Parathyroid adenoma (tissue), 2 donors: ENCODE data around the gene MAOA.

Experiments
- H2AFZ ChIP-seq: fragments of 300-600 bp; sonication (generic); one replicate; pipeline ENCODE4 v1.7.0; 2017; ENCODE audit warnings: antibody characterized with exemption, mild to moderate bottlenecking
- H3K27ac ChIP-seq: fragments of 300-600 bp; sonication (generic); one replicate; pipeline ENCODE4 v1.7.0; 2017
- H3K27me3 ChIP-seq: fragments of 300-600 bp; sonication (generic); one replicate; pipeline ENCODE4 v1.7.0; 2017; ENCODE audit warnings: low read length; ENCODE audit not compliant: control insufficient read depth, insufficient read depth
- H3K36me3 ChIP-seq: fragments of 300-600 bp; sonication (generic); one replicate; pipeline ENCODE4 v1.7.0; 2017; ENCODE audit warnings: low read length; ENCODE audit not compliant: control insufficient read depth, insufficient read depth
- H3K4me1 ChIP-seq: fragments of 300-600 bp; sonication (generic); one replicate; pipeline ENCODE4 v1.7.0; 2017; ENCODE audit warnings: control low read depth
- H3K4me2 ChIP-seq: fragments of 300-600 bp; sonication (generic); one replicate; pipeline ENCODE4 v1.7.0; 2017; ENCODE audit warnings: low read length
- H3K4me3 ChIP-seq: fragments of 300-600 bp; sonication (generic); one replicate; pipeline ENCODE4 v1.7.0; 2017; ENCODE audit warnings: low read depth, low read length
- H3K79me2 ChIP-seq: fragments of 300-600 bp; sonication (generic); one replicate; pipeline ENCODE4 v1.7.0; 2017; ENCODE audit warnings: control low read depth
- H3K9ac ChIP-seq: fragments of 300-600 bp; sonication (generic); one replicate; pipeline ENCODE4 v1.7.0; 2017; ENCODE audit warnings: mild to moderate bottlenecking
- H3K9me3 ChIP-seq: fragments of 300-600 bp; sonication (generic); one replicate; pipeline ENCODE4 v1.7.0; 2017; ENCODE audit warnings: low read length; ENCODE audit not compliant: control insufficient read depth
- CTCF ChIP-seq: fragments of 300-600 bp; sonication (generic); IDR thresholded peaks from one replicate; pipeline ENCODE4 v1.7.0; 2017; ENCODE audit warnings: antibody characterized with exemption, mild to moderate bottlenecking
- donor health status: primary hyperparathyroidism.

Gene MAOA

GRCh38 chrX:43716696-43717095, 60.6 kb downstream of the MAOA start:
- TF ChIP-seq CTCF: no peak
- no peaks in the 10 kb centered on the region for H3K27me3 ChIP-seq
- no peaks in the 10 kb centered on the region for H3K9me3 ChIP-seq
- no peak overlapping the region for H3K4me3 ChIP-seq
- no peak overlapping the region for H3K9ac ChIP-seq
- H3K27ac ChIP-seq: no peak overlapping the region
- no peaks in the 10 kb centered on the region for H3K36me3 ChIP-seq
- H3K4me1 ChIP-seq: no peaks in the 10 kb centered on the region
- no peak overlapping the region for H3K4me2 ChIP-seq
- H2AFZ ChIP-seq: no peak overlapping the region
- H3K79me2 ChIP-seq: no peaks in the 10 kb centered on the region

GRCh38 chrX:43717161-43717560, 61.1 kb downstream of the MAOA start:
- no peak overlapping the region for H3K4me2 ChIP-seq
- no peaks in the 10 kb centered on the region for H3K36me3 ChIP-seq
- no peak overlapping the region for H2AFZ ChIP-seq
- no peaks in the 10 kb centered on the region for H3K79me2 ChIP-seq
- no peaks in the 10 kb centered on the region for H3K4me1 ChIP-seq
- no peak overlapping the region for H3K4me3 ChIP-seq
- no peaks in the 10 kb centered on the region for H3K9me3 ChIP-seq
- H3K9ac ChIP-seq: no peak overlapping the region
- no peaks in the 10 kb centered on the region for H3K27me3 ChIP-seq
- no peak overlapping the region for H3K27ac ChIP-seq
- no peak for TF ChIP-seq CTCF

DNA sequence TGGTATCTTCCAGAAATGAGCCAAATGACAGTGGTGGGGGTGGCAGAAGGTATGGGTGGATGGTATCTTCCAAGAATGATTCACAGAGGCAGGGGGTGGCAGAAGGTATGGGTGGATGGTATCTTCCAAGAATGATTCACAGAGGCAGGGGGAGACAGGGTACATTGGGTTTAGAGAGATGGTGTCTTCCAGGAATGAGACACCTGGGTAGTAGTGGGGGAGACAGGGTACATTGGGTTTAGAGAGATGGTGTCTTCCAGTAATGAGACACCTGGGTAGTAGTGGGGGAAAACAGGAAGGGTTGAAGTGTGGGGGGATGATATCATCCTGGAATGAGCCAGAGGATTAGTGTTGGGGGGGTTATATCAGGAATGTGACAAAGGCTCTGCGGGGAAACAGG, 62.0 kb downstream of the MAOA start:
- H3K36me3 ChIP-seq: no peaks in the 10 kb centered on the region
- no peak for TF ChIP-seq CTCF
- H3K4me2 ChIP-seq: no peak overlapping the region
- H3K9ac ChIP-seq: no peak overlapping the region
- no peaks in the 10 kb centered on the region for H3K27me3 ChIP-seq
- H3K27ac ChIP-seq: no peak overlapping the region
- H3K4me3 ChIP-seq: no peak overlapping the region
- H3K4me1 ChIP-seq: no peaks in the 10 kb centered on the region
- no peaks in the 10 kb centered on the region for H3K79me2 ChIP-seq
- H3K9me3 ChIP-seq: no peaks in the 10 kb centered on the region
- no peak overlapping the region for H2AFZ ChIP-seq

GRCh38 chrX:43718546-43718945, 62.4 kb downstream of the MAOA start:
- H3K4me2 ChIP-seq: no peak overlapping the region
- no peaks in the 10 kb centered on the region for H3K36me3 ChIP-seq
- no peaks in the 10 kb centered on the region for H3K9me3 ChIP-seq
- no peak overlapping the region for H2AFZ ChIP-seq
- H3K79me2 ChIP-seq: no peaks in the 10 kb centered on the region
- no peaks in the 10 kb centered on the region for H3K4me1 ChIP-seq
- TF ChIP-seq CTCF: no peak
- no peak overlapping the region for H3K4me3 ChIP-seq
- H3K9ac ChIP-seq: no peak overlapping the region
- H3K27ac ChIP-seq: no peak overlapping the region
- H3K27me3 ChIP-seq: no peaks in the 10 kb centered on the region

DNA sequence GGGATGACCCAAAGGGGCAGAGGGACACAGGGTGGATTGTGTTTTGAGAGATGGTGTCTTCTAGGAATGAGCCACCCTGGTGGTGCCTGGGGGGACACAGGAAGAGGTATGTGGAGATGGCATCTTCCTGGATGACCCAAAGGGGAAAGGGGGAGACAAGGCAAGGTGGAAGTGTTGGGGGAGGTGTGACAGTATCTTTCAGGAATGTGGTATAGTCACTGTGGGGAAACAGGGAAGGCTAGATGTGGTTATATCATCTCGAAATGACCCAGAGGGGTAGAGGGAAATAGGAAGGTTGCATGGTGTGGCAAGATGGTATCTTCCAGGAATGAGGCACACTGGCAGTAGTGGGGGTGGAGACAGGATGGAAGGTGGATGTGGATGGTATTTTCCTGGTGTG, 62.9 kb downstream of the MAOA start:
- H2AFZ ChIP-seq: no peak overlapping the region
- H3K4me3 ChIP-seq: no peak overlapping the region
- H3K27ac ChIP-seq: no peak overlapping the region
- no peaks in the 10 kb centered on the region for H3K4me1 ChIP-seq
- H3K36me3 ChIP-seq: no peaks in the 10 kb centered on the region
- no peaks in the 10 kb centered on the region for H3K27me3 ChIP-seq
- H3K79me2 ChIP-seq: no peaks in the 10 kb centered on the region
- H3K4me2 ChIP-seq: no peak overlapping the region
- no peaks in the 10 kb centered on the region for H3K9me3 ChIP-seq
- no peak overlapping the region for H3K9ac ChIP-seq
- TF ChIP-seq CTCF: no peak
